H1 (cell line): ENCODE data around the gene BARHL2. TPM values are rescaled to one million over a fixed set of nuclear protein-coding genes. Genes with fewer than 3 reads are reported as not detected.

Experiments used
- CTCF ChIA-PET: fragments of 300-600 bp; sonication (Branson Sonifier 250); formaldehyde crosslinking; loops from one replicate; lab custom pipeline; 2021; ENCODE audit not compliant: partially characterized antibody; lab: Charles Lee
- POLR2A ChIA-PET: fragments of 300-600 bp; sonication (Branson Sonifier 250); formaldehyde crosslinking; loops from one replicate; lab custom pipeline; 2021; ENCODE audit warnings: inconsistent platforms; ENCODE audit not compliant: partially characterized antibody; lab: Charles Lee
- DNase-seq, 2 experiments: peaks; one replicate each; pipeline versions ENCODE4 v3.0.0 to v3.0.0-alpha.2; 2010 to 2022; ENCODE audit warnings: low spot score in 2 of 2, low read depth in 1 of 2, mixed read lengths in 1 of 2
- FAIRE-seq: peaks from 2 replicates; lab custom pipeline; 2011; peaks lifted over from hg19 to GRCh38; lab: Jason Lieb, UNC
- H2AFZ ChIP-seq: 2 replicates; pipeline ENCODE4 v1.8.1; 2012; ENCODE audit warnings: low read length, inconsistent platforms
- H2AK5ac ChIP-seq: 2 replicates; pipeline ENCODE4 v1.6.1; 2013; ENCODE audit warnings: low read depth, low read length
- H2BK120ac ChIP-seq: replicated peaks from 2 replicates; pipeline ENCODE3; 2013; ENCODE audit warnings: low read depth, low read length, inconsistent platforms
- H2BK12ac ChIP-seq: 2 replicates; pipeline ENCODE4 v1.6.1; 2013; ENCODE audit warnings: low read depth, low read length
- H2BK15ac ChIP-seq: 2 replicates; pipeline ENCODE4 v1.6.1; 2013; ENCODE audit warnings: low read length
- H2BK20ac ChIP-seq: 2 replicates; pipeline ENCODE4 v1.6.1; 2013; ENCODE audit warnings: low read length
- H2BK5ac ChIP-seq: 2 replicates; pipeline ENCODE4 v1.6.1; 2013; ENCODE audit warnings: low read depth, low read length
- H3K14ac ChIP-seq: 2 replicates; pipeline ENCODE4 v1.6.1; 2013; ENCODE audit warnings: inconsistent platforms; ENCODE audit not compliant: insufficient read length
- H3K18ac ChIP-seq: 2 replicates; pipeline ENCODE4 v1.6.1; 2013; ENCODE audit warnings: low read length; ENCODE audit errors: extremely low read depth
- H3K23ac ChIP-seq: 2 replicates; pipeline ENCODE4 v1.6.1; 2013; ENCODE audit warnings: inconsistent platforms; ENCODE audit not compliant: insufficient read length
- H3K23me2 ChIP-seq: 2 replicates; pipeline ENCODE4 v1.6.1; 2013; ENCODE audit warnings: low read depth, low read length
- H3K27ac ChIP-seq: 2 replicates; pipeline ENCODE4 v1.6.1; 2011; ENCODE audit warnings: low read depth, low read length, inconsistent platforms
- H3K27me3 ChIP-seq, 4 experiments: replicated peaks in 1 of 4; 1 replicate in 1 of 4; 2 replicates in 3 of 4; pipeline versions ENCODE4 v1.6.1 to v1.8.1; 2011 to 2013; ENCODE audit warnings: low read length in 3 of 4, mild to moderate bottlenecking in 3 of 4, inconsistent platforms in 2 of 4, mixed read lengths in 2 of 4, moderate library complexity in 1 of 4; ENCODE audit not compliant: control insufficient read depth in 3 of 4, insufficient read depth in 3 of 4; ENCODE audit errors: extremely low read depth in 1 of 4
- H3K36me3 ChIP-seq, 4 experiments: 2 replicates each; pipeline versions ENCODE4 v1.6.1 to v1.8.1; 2011 to 2013; ENCODE audit warnings: mild to moderate bottlenecking in 4 of 4, low read length in 3 of 4, moderate library complexity in 2 of 4, control low read depth in 1 of 4, inconsistent platforms in 1 of 4; ENCODE audit not compliant: insufficient read depth in 4 of 4, control insufficient read depth in 2 of 4
- H3K4ac ChIP-seq: replicated peaks from 2 replicates; pipeline ENCODE3; 2013; ENCODE audit warnings: low read length, low read depth, mixed read lengths, inconsistent platforms; ENCODE audit not compliant: insufficient read length
- H3K4me1 ChIP-seq, 4 experiments: replicated peaks in 1 of 4; 1 replicate in 1 of 4; 2 replicates in 3 of 4; pipeline versions ENCODE4 v1.6.1 to v1.8.1; 2011 to 2013; ENCODE audit warnings: low read length in 3 of 4, inconsistent platforms in 2 of 4, mixed read lengths in 1 of 4; ENCODE audit not compliant: insufficient read depth in 4 of 4, control insufficient read depth in 3 of 4
- H3K4me2 ChIP-seq, 2 experiments: 2 replicates each; pipeline versions ENCODE4 v1.6.1 to v1.8.1; 2011 to 2013; ENCODE audit warnings: low read depth in 2 of 2, low read length in 2 of 2, control low read depth in 1 of 2, inconsistent platforms in 1 of 2, mild to moderate bottlenecking in 1 of 2; ENCODE audit not compliant: insufficient read depth in 1 of 2
- H3K4me3 ChIP-seq, 4 experiments: fragments of 200-600, 300-600 bp in 1 of 4; sonication (generic), shearing (Covaris generic), sonication (Bioruptor Twin) in 1 of 4; 2 replicates each; pipeline versions ENCODE4 v1.5.1 to v1.8.1; 2011 to 2016; ENCODE audit warnings: low read length in 4 of 4, low read depth in 3 of 4, control low read depth in 2 of 4, inconsistent platforms in 2 of 4, mild to moderate bottlenecking in 2 of 4, mixed read lengths in 1 of 4, moderate library complexity in 1 of 4; ENCODE audit not compliant: insufficient read depth in 2 of 4; ENCODE audit errors: extremely low read depth in 1 of 4
- H3K56ac ChIP-seq: replicated peaks from 2 replicates; pipeline ENCODE3; 2013; ENCODE audit warnings: low read depth, mild to moderate bottlenecking, mixed read lengths, low read length, inconsistent platforms; ENCODE audit not compliant: insufficient read length
- H3K79me1 ChIP-seq: 2 replicates; pipeline ENCODE4 v1.6.1; 2013; ENCODE audit warnings: low read depth, low read length, control low read depth
- H3K79me2 ChIP-seq, 2 experiments: 2 replicates each; pipeline versions ENCODE4 v1.6.1 to v1.8.1; 2012 to 2013; ENCODE audit warnings: low read length in 2 of 2, mild to moderate bottlenecking in 2 of 2, inconsistent platforms in 1 of 2; ENCODE audit not compliant: insufficient read depth in 2 of 2, control insufficient read depth in 1 of 2
- H3K9ac ChIP-seq, 4 experiments: replicated peaks in 1 of 4; 1 replicate in 1 of 4; 2 replicates in 3 of 4; pipeline versions ENCODE4 v1.6.1 to v1.8.1; 2011 to 2013; ENCODE audit warnings: low read depth in 3 of 4, low read length in 3 of 4, control low read depth in 2 of 4, mild to moderate bottlenecking in 2 of 4, moderate library complexity in 2 of 4, inconsistent platforms in 1 of 4; ENCODE audit errors: extremely low read depth in 1 of 4
- H3K9me3 ChIP-seq, 2 experiments: 2 replicates each; pipeline versions ENCODE4 v1.6.1 to v1.8.1; 2012 to 2013; ENCODE audit warnings: mild to moderate bottlenecking in 2 of 2, moderate library complexity in 2 of 2, control low read depth in 1 of 2, inconsistent platforms in 1 of 2, low read depth in 1 of 2, low read length in 1 of 2, mixed read lengths in 1 of 2; ENCODE audit not compliant: insufficient read depth in 2 of 2
- H4K20me1 ChIP-seq, 2 experiments: replicated peaks in 1 of 2; 2 replicates each; pipeline versions ENCODE3 to v1.8.1; 2011 to 2013; ENCODE audit warnings: inconsistent platforms in 2 of 2, low read length in 2 of 2, mild to moderate bottlenecking in 1 of 2; ENCODE audit not compliant: insufficient read depth in 2 of 2, control insufficient read depth in 1 of 2
- H4K5ac ChIP-seq: 2 replicates; pipeline ENCODE4 v1.6.1; 2013; ENCODE audit warnings: low read length, low read depth, mixed read lengths, inconsistent platforms; ENCODE audit not compliant: insufficient read length
- H4K8ac ChIP-seq: 2 replicates; pipeline ENCODE4 v1.8.0; 2013; ENCODE audit warnings: mild to moderate bottlenecking, moderate library complexity, low read length, inconsistent platforms; ENCODE audit not compliant: insufficient read depth; ENCODE audit errors: extremely low read depth
- H4K91ac ChIP-seq: replicated peaks from 2 replicates; pipeline ENCODE3; 2013; ENCODE audit warnings: low read length, mixed read lengths, inconsistent platforms; ENCODE audit not compliant: insufficient read length
- ASH2L ChIP-seq: fragments of 200-600, 300-600 bp; sonication (generic); IDR thresholded peaks from one replicate; pipeline ENCODE4 v1.7.1; 2017; ENCODE audit warnings: low read length
- CBX8 ChIP-seq: fragments of 300-800, 300-1000 bp; sonication (generic); IDR thresholded peaks from 2 replicates; pipeline ENCODE4 v1.7.1; 2016; ENCODE audit warnings: low read depth, low read length, borderline replicate concordance
- CREB1 ChIP-seq: IDR thresholded peaks from 2 replicates; pipeline ENCODE4 v1.6.1; 2012; ENCODE audit warnings: inconsistent platforms
- FOSL1 ChIP-seq: IDR thresholded peaks from 2 replicates; pipeline ENCODE4 v1.6.1; 2011; ENCODE audit warnings: mild to moderate bottlenecking, low read depth, low read length, moderate library complexity; ENCODE audit not compliant: insufficient read depth
- KDM4A ChIP-seq: IDR thresholded peaks from one replicate; pipeline ENCODE4 v1.7.1; 2012; ENCODE audit warnings: low read depth, mild to moderate bottlenecking, moderate library complexity, low read length, inconsistent platforms; ENCODE audit not compliant: severe bottlenecking
- PHF8 ChIP-seq: fragments of 200-600 bp; sonication (generic); conservative IDR thresholded peaks from 2 replicates; pipeline ENCODE4 v1.7.1; 2012; ENCODE audit warnings: low read depth, mild to moderate bottlenecking, inconsistent platforms, low read length, moderate library complexity
- RXRA ChIP-seq: IDR thresholded peaks from 2 replicates; pipeline ENCODE4 v1.6.1; 2011; ENCODE audit warnings: low read depth, mild to moderate bottlenecking, low read length, moderate library complexity; ENCODE audit not compliant: insufficient read depth
- SAP30 ChIP-seq: fragments of 300-600 bp; sonication (generic); IDR thresholded peaks from 2 replicates; pipeline ENCODE4 v1.7.1; 2012; ENCODE audit warnings: low read length, moderate library complexity, mild to moderate bottlenecking, inconsistent platforms; ENCODE audit not compliant: insufficient read depth, insufficient replicate concordance
- SIRT6 ChIP-seq: IDR thresholded peaks from one replicate; pipeline ENCODE4 v1.7.1; 2012; ENCODE audit warnings: low read length, inconsistent platforms
- SP1 ChIP-seq: IDR thresholded peaks from 2 replicates; pipeline ENCODE4 v1.6.1; 2011; ENCODE audit warnings: low read depth, low read length
- whole genome bisulfite sequencing, 2 experiments: shearing (Covaris generic) in 1 of 2; methylation state at CpG; one replicate each; pipeline versions ENCODE4 v1.1.6 to v1.1.7; 2013 to 2015; ENCODE audit warnings: low lambda C conversion rate in 2 of 2, mixed read lengths in 2 of 2, inconsistent platforms in 1 of 2, low coverage in 1 of 2, missing lambda C conversion rate in 1 of 2; ENCODE audit not compliant: insufficient replicate concordance in 2 of 2, insufficient coverage in 1 of 2, insufficient read length in 1 of 2; ENCODE audit errors: extremely low coverage in 1 of 2, missing lambda C conversion rate in 1 of 2; 5-methylcytosine and 5-hydroxymethylcytosine counted together
- polyA plus RNA-seq, 7 experiments: library from polyadenylated mRNA; depleted of rRNA in 3 of 7; stranded (reverse) in 5 of 7; unstranded in 2 of 7; fragments of >200 nt in 5 of 7; fragments of 200-250 nt in 2 of 7; gene quantifications; 1 replicate in 5 of 7; 2 replicates in 1 of 7; 4 replicates in 1 of 7; pipeline versions ENCODE4 v1.2.1 to v1.2.3, GENCODE V29; 2011 to 2013; ENCODE audit warnings: missing spikeins in 2 of 7, mixed read lengths in 2 of 7
- total RNA-seq: library from RNA; stranded (reverse); fragmentation: NEBNext Ultra II Directional; extraction: Animal tissue kit (Norgen Biotek cat#: 25700); gene quantifications from 2 replicates; pipeline ENCODE4 v1.2.1, GENCODE V29; 2021
- TF ChIP-seq, protein P1 (sequence below): IDR thresholded peaks from 2 replicates; pipeline ENCODE4 v1.6.1; 2012; ENCODE audit warnings: inconsistent platforms

Gene BARHL2
- total and polyA plus RNA-seq, 2 of the 8 experiments (the other 6 are each of a cell fraction or from before 2014, with no cell fraction given) = 0.15 TPM; not detected in 1

GRCh38 chr1:90717665-90718410 lies 736 bp upstream of the BARHL2 start:
- no peak overlapping the region for H2BK5ac ChIP-seq
- H2BK20ac ChIP-seq = no peak overlapping the region
- H3K14ac ChIP-seq = no peak overlapping the region
- H4K20me1 ChIP-seq = peaks cover 10 to 29% of the 10 kb centered on the region in 2 experiments
- H3K79me2 ChIP-seq = no peaks in the 10 kb centered on the region
- H3K23me2 ChIP-seq = peaks cover 8% of the 10 kb centered on the region; the same call in 1 of the 2 replicates
- DNase-seq (peak in 1 of 2 experiments; percentile 83), FAIRE-seq (no peak)
- H3K9me3 ChIP-seq = no peaks in the 10 kb centered on the region
- H2BK15ac ChIP-seq = no peak overlapping the region
- H3K36me3 ChIP-seq = peaks cover 0 to 3% (median 0%) of the 10 kb centered on the region in 4 experiments; a peak in 1 of 8 replicates
- 1% methylated on average over 76 of the region's 94 CpGs; no CpG with 5 or more reads in 1 of the 2 experiments for WGBS, 2 experiments
- H2AK5ac ChIP-seq = no peak overlapping the region
- CTCF ChIA-PET = interaction anchor here (4.4 to 8.7 kb wide), 3 partner anchors 7 to 13 kb away, joined by 23 to 122 read pairs (median 74); no protein-coding TSS in a partner anchor
- no peak overlapping the region for H3K27ac ChIP-seq
- no peak overlapping the region for H3K4ac ChIP-seq
- H4K91ac ChIP-seq = no peak overlapping the region
- H3K4me1 ChIP-seq = peaks cover 11 to 37% (median 17%) of the 10 kb centered on the region in 4 experiments
- H3K18ac ChIP-seq = no peak overlapping the region
- no peak overlapping the region for H2BK12ac ChIP-seq
- H4K5ac ChIP-seq = no peak overlapping the region
- H4K8ac ChIP-seq = peak overlapping the region; percentile 92; the same call in 1 of the 2 replicates
- no peak overlapping the region for H2BK120ac ChIP-seq
- peak overlapping the region; percentile 25 to 59 (median 38); a peak in 7 of 8 replicates for H3K4me3 ChIP-seq
- H3K79me1 ChIP-seq = no peaks in the 10 kb centered on the region
- no peak overlapping the region; a peak in 2 of 7 replicates for H3K9ac ChIP-seq
- H2AFZ ChIP-seq = no peak overlapping the region
- POLR2A ChIA-PET = no interaction called here
- H3K4me2 ChIP-seq = peak overlapping the region; percentile 58 to 80
- H3K56ac ChIP-seq = no peak overlapping the region
- H3K27me3 ChIP-seq = peaks cover 84 to 99% (median 96%) of the 10 kb centered on the region in 4 experiments
- H3K23ac ChIP-seq = no peak overlapping the region
- TF ChIP-seq ASH2L (peak; percentile 53), CREB1 (peak; percentile 76), CBX8 (no peak), SIRT6 (no peak), SP1 (0 out of 2 replicates have a peak, but pooled peaks have one; percentile 30), RXRA (no peak), SAP30 (no peak), KDM4A (peak; percentile 87), FOSL1 (no peak), PHF8 (0 out of 2 replicates have a peak, but pooled peaks have one; percentile 45)
- TF ChIP-seq, protein P1, sequence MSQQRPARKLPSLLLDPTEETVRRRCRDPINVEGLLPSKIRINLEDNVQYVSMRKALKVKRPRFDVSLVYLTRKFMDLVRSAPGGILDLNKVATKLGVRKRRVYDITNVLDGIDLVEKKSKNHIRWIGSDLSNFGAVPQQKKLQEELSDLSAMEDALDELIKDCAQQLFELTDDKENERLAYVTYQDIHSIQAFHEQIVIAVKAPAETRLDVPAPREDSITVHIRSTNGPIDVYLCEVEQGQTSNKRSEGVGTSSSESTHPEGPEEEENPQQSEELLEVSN = peak; percentile 75
